WTC11 (cell line): ENCODE measurements around the gene ATP6V1G3. TPM values are rescaled to one million over a fixed set of nuclear protein-coding genes. Genes with fewer than 3 reads are reported as not detected.

Experiments used
- ATAC-seq: fragments of 200-7000 bp; cut with Tn5 transposase; 2 replicates; pipeline ENCODE4 v1.10.0; 2021; ENCODE audit warnings: mild to moderate bottlenecking, moderate library complexity
- CTCF ChIA-PET: fragments of 300-600 bp; sonication (Branson Sonifier 250); formaldehyde crosslinking; loops from one replicate; lab custom pipeline; 2021; ENCODE audit warnings: antibody characterized with exemption; lab: Charles Lee
- POLR2A ChIA-PET: fragments of 350-600 bp; sonication (Branson Sonifier 250); formaldehyde crosslinking; loops from one replicate; lab custom pipeline; 2021; ENCODE audit warnings: antibody characterized with exemption; lab: Charles Lee
- DNase-seq: peaks from one replicate; pipeline ENCODE4 v3.0.0; 2021; ENCODE audit warnings: low spot score
- H3K27ac Mint-ChIP-seq: 2 replicates; pipeline ENCODE4 v1.8.0; 2021; ENCODE audit warnings: mixed read lengths
- H3K27me3 Mint-ChIP-seq: 2 replicates; pipeline ENCODE4 v1.8.0; 2021; ENCODE audit warnings: low read depth, mild to moderate bottlenecking, moderate library complexity, mixed read lengths
- H3K36me3 Mint-ChIP-seq: 2 replicates; pipeline ENCODE4 v1.8.0; 2021; ENCODE audit warnings: mixed read lengths
- H3K4me1 Mint-ChIP-seq: 2 replicates; pipeline ENCODE4 v1.8.0; 2022; ENCODE audit warnings: mixed read lengths
- H3K4me3 Mint-ChIP-seq: 2 replicates; pipeline ENCODE4 v1.8.0; 2021; ENCODE audit warnings: mild to moderate bottlenecking, moderate library complexity, mixed read lengths
- H3K9me3 Mint-ChIP-seq: 2 replicates; pipeline ENCODE4 v1.8.0; 2021; ENCODE audit warnings: mixed read lengths
- ATF6 ChIP-seq: sonication (generic); formaldehyde crosslinking; IDR thresholded peaks from 2 replicates; pipeline ENCODE4 v1.8.1; 2023; ENCODE audit warnings: mild to moderate bottlenecking, missing genetic modification reagents
- CBFB ChIP-seq: sonication (generic); formaldehyde crosslinking; IDR thresholded peaks from 2 replicates; pipeline ENCODE4 v1.8.1; 2022; ENCODE audit warnings: mild to moderate bottlenecking, low read depth, missing genetic modification reagents
- CREB1 ChIP-seq: sonication (generic); formaldehyde crosslinking; IDR thresholded peaks from 2 replicates; pipeline ENCODE4 v1.8.0; 2023; ENCODE audit warnings: mild to moderate bottlenecking, missing genetic modification reagents
- CREM ChIP-seq: sonication (generic); formaldehyde crosslinking; IDR thresholded peaks from 2 replicates; pipeline ENCODE4 v1.8.1; 2022; ENCODE audit warnings: mild to moderate bottlenecking, missing genetic modification reagents, moderate library complexity
- E2F1 ChIP-seq: sonication (generic); formaldehyde crosslinking; IDR thresholded peaks from 2 replicates; pipeline ENCODE4 v1.8.0; 2022; ENCODE audit warnings: mild to moderate bottlenecking, missing genetic modification reagents
- ELF4 ChIP-seq: sonication (generic); formaldehyde crosslinking; IDR thresholded peaks from 2 replicates; pipeline ENCODE4 v1.8.1; 2022; ENCODE audit warnings: low read depth, mild to moderate bottlenecking, moderate library complexity, missing genetic modification reagents
- EMX1 ChIP-seq: fragments of 250-450 bp; sonication (Bioruptor Pico); IDR thresholded peaks from 2 replicates; pipeline ENCODE4 v1.8.0; 2021; ENCODE audit warnings: mild to moderate bottlenecking
- GRHL2 ChIP-seq: fragments of 250-450 bp; sonication (Bioruptor Pico); IDR thresholded peaks from 2 replicates; pipeline ENCODE4 v1.8.0; 2022; ENCODE audit warnings: mild to moderate bottlenecking, moderate library complexity; ENCODE audit not compliant: insufficient replicate concordance, severe bottlenecking
- HMGA2 ChIP-seq: fragments of 250-450 bp; sonication (Bioruptor Pico); IDR thresholded peaks from 2 replicates; pipeline ENCODE4 v1.4.0; 2021; ENCODE audit warnings: mild to moderate bottlenecking, moderate library complexity
- KAT7 ChIP-seq: sonication (generic); formaldehyde crosslinking; IDR thresholded peaks from 2 replicates; pipeline ENCODE4 v1.8.1; 2023; ENCODE audit warnings: missing genetic modification reagents, mild to moderate bottlenecking, borderline replicate concordance
- MYBL2 ChIP-seq: sonication (generic); formaldehyde crosslinking; IDR thresholded peaks from 2 replicates; pipeline ENCODE4 v1.8.1; 2023; ENCODE audit warnings: mild to moderate bottlenecking, moderate library complexity, missing genetic modification reagents
- NR2C2 ChIP-seq: sonication (generic); formaldehyde crosslinking; IDR thresholded peaks from 2 replicates; pipeline ENCODE4 v1.8.0; 2022; ENCODE audit warnings: mild to moderate bottlenecking, missing genetic modification reagents
- OVOL2 ChIP-seq: fragments of 250-450 bp; sonication (Bioruptor Pico); IDR thresholded peaks from 2 replicates; pipeline ENCODE4 v1.9.0; 2021; ENCODE audit warnings: mild to moderate bottlenecking, borderline replicate concordance
- PRRX2 ChIP-seq: fragments of 250-450 bp; sonication (Bioruptor Pico); IDR thresholded peaks from 2 replicates; pipeline ENCODE4 v1.8.0; 2021; ENCODE audit warnings: mild to moderate bottlenecking
- TEAD1 ChIP-seq: sonication (generic); formaldehyde crosslinking; IDR thresholded peaks from 2 replicates; pipeline ENCODE4 v1.8.0; 2022; ENCODE audit warnings: mild to moderate bottlenecking, missing genetic modification reagents
- TP53 ChIP-seq: sonication (generic); formaldehyde crosslinking; IDR thresholded peaks from 2 replicates; pipeline ENCODE4 v1.8.1; 2023; ENCODE audit warnings: mild to moderate bottlenecking, missing genetic modification reagents
- ZBTB43 ChIP-seq: sonication (generic); formaldehyde crosslinking; IDR thresholded peaks from 2 replicates; pipeline ENCODE4 v1.8.1; 2023; ENCODE audit warnings: mild to moderate bottlenecking, missing genetic modification reagents
- ZMAT4 ChIP-seq: fragments of 250-450 bp; sonication (Bioruptor Pico); IDR thresholded peaks from 2 replicates; pipeline ENCODE4 v1.9.0; 2021; ENCODE audit warnings: mild to moderate bottlenecking
- ZNF138 ChIP-seq: sonication (generic); formaldehyde crosslinking; conservative IDR thresholded peaks from 2 replicates; pipeline ENCODE4 v1.8.1; 2022; ENCODE audit warnings: mild to moderate bottlenecking, moderate library complexity, missing genetic modification reagents
- ZNF263 ChIP-seq: sonication (generic); formaldehyde crosslinking; IDR thresholded peaks from 2 replicates; pipeline ENCODE4 v1.8.1; 2022; ENCODE audit warnings: low read depth, mild to moderate bottlenecking, moderate library complexity, missing genetic modification reagents
- total RNA-seq: library from RNA; stranded (reverse); gene quantifications from 3 replicates; pipeline ENCODE4 v1.2.3, GENCODE V29; 2021

The ATP6V1G3 gene
- total RNA-seq, 1 experiment from 2014 or later, result not detected

- no peak for TF ChIP-seq ZBTB43
- no peak for TF ChIP-seq NR2C2 (CRISPR knock-in tag)
- no peak for TF ChIP-seq TEAD1
- no peak for TF ChIP-seq ATF6
- TF ChIP-seq HMGA2 (CRISPR knock-in tag), result no peak
- no peak for TF ChIP-seq CREM (CRISPR knock-in tag)
Observed at GRCh38 chr1:198575292-198575691, 34.8 kb upstream of the ATP6V1G3 start (continued).

GRCh38 chr1:198574325-198574724, 33.8 kb upstream of the ATP6V1G3 start:
- ChIA-PET POLR2A (no interaction called here), CTCF (no interaction called here)
- H3K27ac Mint-ChIP-seq, result no peak overlapping the region
- H3K9me3 Mint-ChIP-seq, result no peaks in the 10 kb centered on the region
- no peaks in the 10 kb centered on the region for H3K36me3 Mint-ChIP-seq
- no peak for DNase-seq
- H3K4me1 Mint-ChIP-seq, result no peaks in the 10 kb centered on the region
- no peak for ATAC-seq
- no peak overlapping the region for H3K4me3 Mint-ChIP-seq
- H3K27me3 Mint-ChIP-seq, result no peaks in the 10 kb centered on the region
- TF ChIP-seq GRHL2 (CRISPR knock-in tag) (no peak), CREB1 (no peak), KAT7 (CRISPR knock-in tag) (no peak), ATF6 (no peak), ZMAT4 (CRISPR knock-in tag) (no peak), ELF4 (CRISPR knock-in tag) (no peak), MYBL2 (CRISPR knock-in tag) (no peak), OVOL2 (no peak), CBFB (CRISPR knock-in tag) (no peak)

- H3K4me3 Mint-ChIP-seq, result no peak overlapping the region
- POLR2A ChIA-PET, result no interaction called here
- no peak for ATAC-seq
- CTCF ChIA-PET, result no interaction called here
- H3K36me3 Mint-ChIP-seq, result no peaks in the 10 kb centered on the region
- DNase-seq, result no peak
- peaks cover 5% of the 10 kb centered on the region for H3K4me1 Mint-ChIP-seq
- no peaks in the 10 kb centered on the region for H3K27me3 Mint-ChIP-seq
- no peak for TF ChIP-seq KAT7 (CRISPR knock-in tag)
- no peak for TF ChIP-seq EMX1
- no peak for TF ChIP-seq E2F1 (CRISPR knock-in tag)
- no peak for TF ChIP-seq TP53
- TF ChIP-seq ZNF138, result no peak
- TF ChIP-seq ZNF263 (CRISPR knock-in tag), result no peak
- TF ChIP-seq PRRX2 (CRISPR knock-in tag), result no peak
- no peaks in the 10 kb centered on the region for H3K9me3 Mint-ChIP-seq
- no peak overlapping the region for H3K27ac Mint-ChIP-seq
Observed at GRCh38 chr1:198564716-198565115, 24.2 kb upstream of the ATP6V1G3 start.
